Testis (tissue), 3 donors: ENCODE results near the gene SESN3. TPM values are rescaled to one million over a fixed set of nuclear protein-coding genes. Genes with fewer than 3 reads are reported as not detected.

Source experiments
- DNase-seq: peaks from one replicate; pipeline ENCODE4 v3.0.0-alpha.2; 2019
- H3K27ac ChIP-seq, 2 donors: fragments of 200-600 bp; sonication (generic); one replicate each; pipeline ENCODE4 v1.5.1; 2019
- H3K27me3 ChIP-seq: fragments of 200-600 bp; sonication (generic); one replicate; pipeline ENCODE4 v1.5.1; 2019
- H3K36me3 ChIP-seq: fragments of 200-600 bp; sonication (generic); one replicate; pipeline ENCODE4 v1.5.1; 2017; ENCODE audit warnings: low read depth; ENCODE audit errors: missing control alignments
- H3K4me1 ChIP-seq: fragments of 200-600 bp; sonication (generic); one replicate; pipeline ENCODE4 v1.5.1; 2019
- H3K4me3 ChIP-seq, 2 donors: fragments of 200-600 bp; sonication (generic); one replicate each; pipeline ENCODE4 v1.5.1; 2017 to 2019
- H3K9me3 ChIP-seq: fragments of 200-600 bp; sonication (generic); one replicate; pipeline ENCODE4 v1.5.1; 2017
- POLR2A ChIP-seq: fragments of 450-650 bp; IDR thresholded peaks from one replicate; pipeline ENCODE4 v1.6.1; 2017; ENCODE audit warnings: antibody characterized with exemption, mild to moderate bottlenecking, moderate library complexity
- WGBS, 2 donors: methylation state at CpG; one replicate each; pipeline ENCODE4 v1.1.5; 2018; 5-methylcytosine and 5-hydroxymethylcytosine counted together
- intact Hi-C: fragments of 100-400 bp; cut with DNase I; formaldehyde crosslinking; loops from one replicate; pipeline ENCODE4 v1.15.1; 2023; ENCODE audit warnings: low total_unique reads
- polyA plus RNA-seq: library from polyadenylated mRNA; stranded (reverse); fragments of 350-450 nt; fragmentation: Illumina TruSeq; extraction: RNeasy Lipid Tissue Mini Kit (QIAGEN cat#74804); gene quantifications from one replicate; pipeline ENCODE4 v1.2.3, GENCODE V29; 2014; ENCODE audit warnings: low read depth, low replicate concordance; ENCODE audit not compliant: insufficient read depth
- total RNA-seq, 2 donors: library from RNA; depleted of rRNA; stranded (reverse); fragments of >200 nt; gene quantifications; one replicate each; pipeline ENCODE4 v1.2.3, GENCODE V29; 2016
- TF ChIP-seq, protein P1 (sequence below), 3 experiments: fragments of 450-650 bp in 2 of 3; fragments of 200-600 bp in 1 of 3; sonication (generic) in 1 of 3; IDR thresholded peaks; one replicate each; pipeline ENCODE4 v1.5.1; 2016 to 2019; ENCODE audit warnings: antibody characterized with exemption in 3 of 3, mild to moderate bottlenecking in 2 of 3, moderate library complexity in 1 of 3

SESN3 gene
- total and polyA plus RNA-seq, 3 donors from 2014 or later, result 27.5 to 106 (median 66.9) TPM

DNA sequence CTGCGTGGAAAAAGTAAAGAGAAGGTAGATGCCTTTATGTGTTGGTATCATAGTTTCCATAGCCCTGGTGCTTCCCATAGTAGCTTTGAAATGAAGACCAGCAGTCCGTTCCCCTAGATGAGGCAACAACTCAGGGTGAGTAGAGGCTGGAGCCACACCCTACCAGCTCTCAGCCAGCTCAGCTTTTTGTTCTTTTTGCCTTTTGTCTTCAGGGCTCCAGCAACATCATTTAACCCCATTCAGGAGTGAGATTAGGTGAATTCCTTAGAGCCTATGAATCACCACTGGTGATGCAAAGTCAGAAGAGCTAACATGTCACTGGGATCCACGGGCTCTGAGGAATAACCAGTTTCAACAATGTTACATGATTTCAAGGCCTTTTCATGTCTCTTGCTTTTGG, 14.0 kb upstream of the SESN3 start:
- Histone ChIP-seq H3K9me3 (no peaks in the 10 kb centered on the region), H3K27me3 (no peaks in the 10 kb centered on the region), H3K4me1 (peaks cover 6% of the 10 kb centered on the region), H3K4me3 (no peak overlapping the region), H3K27ac (no peak overlapping the region), H3K36me3 (no peaks in the 10 kb centered on the region)
- intact Hi-C loops, result no loop called here
- WGBS, 2 donors, result 46 to 93% methylated on average over 2 to 3 of the region's 3 CpGs
- DNase-seq, result no peak
- TF ChIP-seq POLR2A, result no peak
- TF ChIP-seq, protein P1, sequence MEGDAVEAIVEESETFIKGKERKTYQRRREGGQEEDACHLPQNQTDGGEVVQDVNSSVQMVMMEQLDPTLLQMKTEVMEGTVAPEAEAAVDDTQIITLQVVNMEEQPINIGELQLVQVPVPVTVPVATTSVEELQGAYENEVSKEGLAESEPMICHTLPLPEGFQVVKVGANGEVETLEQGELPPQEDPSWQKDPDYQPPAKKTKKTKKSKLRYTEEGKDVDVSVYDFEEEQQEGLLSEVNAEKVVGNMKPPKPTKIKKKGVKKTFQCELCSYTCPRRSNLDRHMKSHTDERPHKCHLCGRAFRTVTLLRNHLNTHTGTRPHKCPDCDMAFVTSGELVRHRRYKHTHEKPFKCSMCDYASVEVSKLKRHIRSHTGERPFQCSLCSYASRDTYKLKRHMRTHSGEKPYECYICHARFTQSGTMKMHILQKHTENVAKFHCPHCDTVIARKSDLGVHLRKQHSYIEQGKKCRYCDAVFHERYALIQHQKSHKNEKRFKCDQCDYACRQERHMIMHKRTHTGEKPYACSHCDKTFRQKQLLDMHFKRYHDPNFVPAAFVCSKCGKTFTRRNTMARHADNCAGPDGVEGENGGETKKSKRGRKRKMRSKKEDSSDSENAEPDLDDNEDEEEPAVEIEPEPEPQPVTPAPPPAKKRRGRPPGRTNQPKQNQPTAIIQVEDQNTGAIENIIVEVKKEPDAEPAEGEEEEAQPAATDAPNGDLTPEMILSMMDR (IDR thresholded peaks at IDR 0.05), result no peak

DNA sequence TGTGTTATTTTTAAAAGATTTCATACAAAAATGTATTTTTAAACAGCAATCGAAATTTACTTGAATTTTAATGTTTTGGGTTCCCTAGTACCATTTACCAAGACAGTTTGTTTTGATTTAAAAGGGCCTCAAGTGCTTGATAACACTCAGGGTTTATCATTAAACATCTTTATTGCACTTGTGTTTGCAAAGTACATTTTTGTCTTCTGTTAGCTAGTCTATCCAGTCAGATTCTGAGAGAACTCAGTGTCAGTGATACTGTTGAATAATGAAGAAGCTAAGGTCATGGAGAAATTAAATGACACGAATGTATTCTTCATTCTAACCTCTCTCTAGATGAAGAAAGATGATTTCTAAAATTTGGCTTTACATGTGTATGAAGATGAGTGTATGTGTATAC, 12.7 kb upstream of the SESN3 start:
- no peaks in the 10 kb centered on the region for H3K27me3 ChIP-seq
- no peak for TF ChIP-seq POLR2A
- TF ChIP-seq, protein P1 (IDR thresholded peaks at IDR 0.05), result no peak
- intact Hi-C loops, result no loop called here
- H3K36me3 ChIP-seq, result no peaks in the 10 kb centered on the region
- peaks cover 6% of the 10 kb centered on the region for H3K4me1 ChIP-seq
- no peaks in the 10 kb centered on the region for H3K9me3 ChIP-seq
- H3K27ac ChIP-seq, result no peak overlapping the region
- DNase-seq, result no peak
- WGBS, 2 donors, result 77 to 81% methylated on average over 2 of the region's 2 CpGs
- H3K4me3 ChIP-seq, result no peak overlapping the region

DNA sequence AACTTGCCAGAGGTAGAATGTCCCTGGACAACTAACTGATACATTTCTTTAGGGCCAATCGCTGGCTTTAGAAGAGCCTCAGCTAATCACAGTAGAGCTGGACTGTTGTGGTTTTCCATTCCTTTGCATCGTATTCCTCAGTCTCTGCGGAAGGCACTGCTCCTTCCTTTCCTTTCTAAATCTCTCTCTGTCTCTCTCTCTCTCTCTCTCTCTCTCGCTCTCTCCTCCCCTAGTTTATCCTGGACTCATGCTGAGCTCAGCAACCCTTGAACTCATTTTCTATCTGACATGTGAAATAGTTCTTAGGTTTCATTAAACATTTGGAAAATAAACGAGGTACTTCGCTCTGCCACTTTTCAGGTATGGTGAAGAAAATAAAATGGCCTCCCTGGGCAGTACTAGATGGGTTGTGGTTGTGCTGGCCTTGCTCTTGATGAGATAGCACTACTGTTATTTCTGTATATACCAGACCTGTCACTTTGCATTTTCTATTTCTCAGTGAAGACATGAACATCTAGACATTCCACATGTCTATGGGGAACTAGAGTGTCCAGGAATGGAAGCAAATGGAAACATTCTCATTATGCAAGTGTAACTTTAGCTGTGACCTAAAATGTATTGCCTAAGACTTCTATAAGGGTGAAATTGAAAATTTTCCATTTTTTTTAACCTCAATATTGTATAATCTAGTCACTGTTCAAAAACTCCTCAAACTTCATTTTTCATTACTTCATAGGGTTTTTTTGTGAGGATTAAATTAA, 12.0 kb upstream of the SESN3 start:
- TF ChIP-seq POLR2A, result no peak
- TF ChIP-seq, protein P1 (IDR thresholded peaks at IDR 0.05), result no peak
- Histone ChIP-seq H3K4me1 (peaks cover 6% of the 10 kb centered on the region), H3K27ac (no peak overlapping the region), H3K27me3 (no peaks in the 10 kb centered on the region), H3K4me3 (no peak overlapping the region), H3K36me3 (no peaks in the 10 kb centered on the region), H3K9me3 (no peaks in the 10 kb centered on the region)
- intact Hi-C loops, result no loop called here
- WGBS, 2 donors, result 70 to 84% methylated on average over 6 of the region's 6 CpGs
- DNase-seq, result no peak

DNA sequence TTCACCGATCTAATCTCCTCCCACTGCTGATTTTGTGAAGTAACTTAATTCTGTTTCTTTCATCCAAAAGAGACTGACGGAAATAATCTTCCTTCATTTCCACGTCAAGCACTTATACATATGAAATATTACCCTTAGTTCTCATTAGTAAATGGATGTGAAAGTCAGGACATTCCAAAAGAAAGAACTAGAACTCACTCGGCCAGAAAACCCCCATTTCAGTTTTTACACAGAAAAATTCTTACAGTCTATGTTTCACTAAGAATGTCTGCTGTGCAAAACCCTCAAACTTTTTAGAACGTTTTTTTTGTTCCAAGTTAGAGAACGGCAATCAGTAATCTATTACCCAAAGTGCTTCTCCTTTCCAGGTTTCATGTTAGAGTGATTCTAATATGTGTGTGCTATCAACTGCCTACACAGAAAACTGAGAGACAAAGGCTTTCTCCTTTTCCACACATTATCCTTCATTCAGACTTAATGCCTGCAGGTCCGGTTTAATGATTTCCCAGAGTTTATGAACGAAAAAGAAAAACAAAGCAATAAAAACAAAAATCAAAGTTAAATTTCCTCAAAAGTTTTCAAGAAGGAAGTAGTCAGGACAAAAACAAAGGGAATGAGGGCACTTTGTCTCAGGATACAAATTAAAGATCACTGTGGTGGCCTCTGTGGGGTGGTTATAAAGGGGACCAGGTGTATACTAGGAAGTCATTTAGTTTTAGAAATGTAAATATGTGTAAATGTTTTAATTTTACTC, 11.3 kb upstream of the SESN3 start:
- Histone ChIP-seq H3K4me1 (peaks cover 6% of the 10 kb centered on the region), H3K4me3 (no peak overlapping the region), H3K36me3 (no peaks in the 10 kb centered on the region), H3K27me3 (no peaks in the 10 kb centered on the region), H3K27ac (peak overlapping the region in 1 of 2 donors; percentile 56), H3K9me3 (no peaks in the 10 kb centered on the region)
- intact Hi-C loops, result no loop called here
- no peak for DNase-seq
- 42 to 48% methylated on average over 8 of the region's 8 CpGs for WGBS, 2 donors
- TF ChIP-seq, protein P1 (IDR thresholded peaks at IDR 0.05), result no peak
- no peak for TF ChIP-seq POLR2A
